Fibroblast of lung (primary cell): Measurements from ENCODE around the gene RNGTT. TPM values are rescaled to one million over a fixed set of nuclear protein-coding genes. Genes with fewer than 3 reads are reported as not detected.

Experiments
- DNase-seq, 2 donors: peaks; one replicate each; pipeline versions ENCODE4 v3.0.0 to v3.0.0-alpha.2; 2010; ENCODE audit warnings: low read depth in 2 of 2
- H2AFZ ChIP-seq: 2 replicates; pipeline ENCODE4 v1.5.1; 2012; ENCODE audit warnings: low read length, control low read depth, inconsistent platforms
- H3K27ac ChIP-seq: 2 replicates; pipeline ENCODE4 v1.5.1; 2011; ENCODE audit warnings: low read length, control low read depth; ENCODE audit not compliant: insufficient read depth
- H3K27me3 ChIP-seq: 2 replicates; pipeline ENCODE4 v1.5.1; 2011; ENCODE audit warnings: mild to moderate bottlenecking, low read length; ENCODE audit not compliant: control insufficient read depth, insufficient read depth
- H3K36me3 ChIP-seq: 2 replicates; pipeline ENCODE4 v1.5.1; 2011; ENCODE audit warnings: low read length; ENCODE audit not compliant: control insufficient read depth, insufficient read depth
- H3K4me1 ChIP-seq: 2 replicates; pipeline ENCODE4 v1.5.1; 2011; ENCODE audit warnings: low read length; ENCODE audit not compliant: control insufficient read depth, insufficient read depth; ENCODE audit errors: extremely low read depth
- H3K4me2 ChIP-seq: 2 replicates; pipeline ENCODE4 v1.5.1; 2011; ENCODE audit warnings: low read length, control low read depth; ENCODE audit not compliant: insufficient read depth; ENCODE audit errors: extremely low read depth
- H3K4me3 ChIP-seq, 4 experiments: fragments of 200-600 bp in 1 of 4; sonication (generic) in 1 of 4; replicated peaks in 1 of 4; 2 replicates each; pipeline ENCODE4 v1.5.1; 2011 to 2016; ENCODE audit warnings: low read length in 4 of 4, low read depth in 3 of 4, mild to moderate bottlenecking in 3 of 4, control low read depth in 2 of 4, inconsistent platforms in 1 of 4, mixed read lengths in 1 of 4; ENCODE audit not compliant: insufficient read depth in 1 of 4; ENCODE audit errors: control extremely low read depth in 1 of 4
- H3K79me2 ChIP-seq: 2 replicates; pipeline ENCODE4 v1.5.1; 2012; ENCODE audit warnings: mild to moderate bottlenecking, low read length, inconsistent platforms; ENCODE audit not compliant: control insufficient read depth, insufficient read depth
- H3K9ac ChIP-seq: 2 replicates; pipeline ENCODE4 v1.5.1; 2011; ENCODE audit warnings: mild to moderate bottlenecking, low read length, control low read depth; ENCODE audit not compliant: insufficient read depth
- H3K9me3 ChIP-seq: 2 replicates; pipeline ENCODE4 v1.5.1; 2012; ENCODE audit warnings: low read depth, low read length; ENCODE audit not compliant: control insufficient read depth, insufficient read depth
- H4K20me1 ChIP-seq: 2 replicates; pipeline ENCODE4 v1.5.1; 2011; ENCODE audit warnings: low read length; ENCODE audit not compliant: control insufficient read depth, insufficient read depth; ENCODE audit errors: extremely low read depth
- EZH2 ChIP-seq: IDR thresholded peaks from 2 replicates; pipeline ENCODE4 v1.5.1; 2012; ENCODE audit warnings: low read length, control low read depth, mild to moderate bottlenecking; ENCODE audit errors: missing control alignments
- polyA plus RNA-seq, 2 donors: library from polyadenylated mRNA; depleted of rRNA in 1 of 2; stranded (reverse) in 1 of 2; unstranded in 1 of 2; fragments of >200 nt; gene quantifications; 2 replicates each; pipeline ENCODE4 v1.2.1, GENCODE V29; 2011 to 2012; ENCODE audit warnings: missing spikeins in 1 of 2
- total RNA-seq: library from RNA; depleted of rRNA; stranded (reverse); fragments of >200 nt; gene quantifications from 2 replicates; pipeline ENCODE4 v1.2.1, GENCODE V29; 2014
- TF ChIP-seq, protein P1 (sequence below), 2 donors: IDR thresholded peaks in 1 of 2; conservative IDR thresholded peaks in 1 of 2; 1 replicate in 1 of 2; 2 replicates in 1 of 2; pipeline ENCODE4 v1.5.1; 2011 to 2012; ENCODE audit warnings: low read length in 2 of 2, control low read depth in 1 of 2, inconsistent platforms in 1 of 2, low read depth in 1 of 2, mild to moderate bottlenecking in 1 of 2

The RNGTT gene
- total and polyA plus RNA-seq, 2 donors (not counting 1 experiment from before 2014, with no cell fraction given) = 10.7 to 12.7 TPM

DNA sequence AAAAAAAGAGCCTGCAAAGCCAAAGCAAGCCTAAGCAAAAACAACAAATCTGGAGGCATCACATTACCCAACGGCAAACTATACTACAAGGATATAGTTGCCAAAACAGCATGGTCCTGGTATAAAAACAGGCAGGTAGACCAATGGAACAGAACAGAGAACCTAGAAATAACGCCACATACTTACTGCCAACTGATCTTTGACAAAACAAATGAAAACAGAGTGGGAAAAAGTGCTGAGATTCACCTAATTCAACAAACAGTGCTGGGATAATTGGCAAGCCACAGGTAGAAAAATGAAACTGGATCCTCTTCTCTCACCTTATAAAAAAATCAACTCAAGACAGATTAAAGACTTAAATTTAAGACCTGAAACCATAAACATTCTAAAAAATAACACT lies 291.8 kb downstream of the RNGTT start:
- Histone ChIP-seq H4K20me1 (no peaks in the 10 kb centered on the region), H3K4me2 (no peak overlapping the region), H3K27me3 (no peaks in the 10 kb centered on the region), H2AFZ (no peak overlapping the region), H3K79me2 (no peaks in the 10 kb centered on the region), H3K27ac (no peak overlapping the region), H3K36me3 (no peaks in the 10 kb centered on the region), H3K9me3 (no peaks in the 10 kb centered on the region), H3K9ac (no peak overlapping the region), H3K4me3 (no peak overlapping the region), H3K4me1 (no peaks in the 10 kb centered on the region)
- no peak for TF ChIP-seq EZH2
- TF ChIP-seq, protein P1, sequence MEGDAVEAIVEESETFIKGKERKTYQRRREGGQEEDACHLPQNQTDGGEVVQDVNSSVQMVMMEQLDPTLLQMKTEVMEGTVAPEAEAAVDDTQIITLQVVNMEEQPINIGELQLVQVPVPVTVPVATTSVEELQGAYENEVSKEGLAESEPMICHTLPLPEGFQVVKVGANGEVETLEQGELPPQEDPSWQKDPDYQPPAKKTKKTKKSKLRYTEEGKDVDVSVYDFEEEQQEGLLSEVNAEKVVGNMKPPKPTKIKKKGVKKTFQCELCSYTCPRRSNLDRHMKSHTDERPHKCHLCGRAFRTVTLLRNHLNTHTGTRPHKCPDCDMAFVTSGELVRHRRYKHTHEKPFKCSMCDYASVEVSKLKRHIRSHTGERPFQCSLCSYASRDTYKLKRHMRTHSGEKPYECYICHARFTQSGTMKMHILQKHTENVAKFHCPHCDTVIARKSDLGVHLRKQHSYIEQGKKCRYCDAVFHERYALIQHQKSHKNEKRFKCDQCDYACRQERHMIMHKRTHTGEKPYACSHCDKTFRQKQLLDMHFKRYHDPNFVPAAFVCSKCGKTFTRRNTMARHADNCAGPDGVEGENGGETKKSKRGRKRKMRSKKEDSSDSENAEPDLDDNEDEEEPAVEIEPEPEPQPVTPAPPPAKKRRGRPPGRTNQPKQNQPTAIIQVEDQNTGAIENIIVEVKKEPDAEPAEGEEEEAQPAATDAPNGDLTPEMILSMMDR (conservative IDR thresholded peaks at IDR 0.05 in 1 of 2, IDR thresholded peaks at IDR 0.05 in 1 of 2; ENCODE audit: low read depth in 1 of 2, low read length in 2 of 2) = no peak
- no peak for DNase-seq

DNA sequence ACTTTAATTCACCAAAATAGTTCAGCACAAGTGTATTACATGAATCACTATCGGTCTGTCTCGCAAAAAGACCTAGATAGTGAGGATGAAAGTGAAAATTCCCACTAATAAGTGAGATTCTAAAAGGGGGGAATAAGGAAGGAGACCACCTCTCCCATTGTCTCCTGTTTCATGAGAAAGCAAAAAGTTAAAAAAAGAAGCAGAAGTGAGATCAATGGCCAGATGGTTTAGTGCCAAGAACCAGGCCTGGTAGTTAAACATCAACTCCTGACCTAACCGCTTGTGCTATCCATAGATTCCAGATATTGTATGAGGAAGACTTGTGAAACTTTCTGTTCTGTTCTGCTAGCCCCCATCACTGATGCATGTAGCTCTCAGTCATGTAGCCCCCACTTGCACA lies 293.0 kb downstream of the RNGTT start:
- Histone ChIP-seq H3K27me3 (no peaks in the 10 kb centered on the region), H3K4me1 (no peaks in the 10 kb centered on the region), H3K4me2 (no peak overlapping the region), H3K27ac (no peak overlapping the region), H3K4me3 (no peak overlapping the region), H4K20me1 (no peaks in the 10 kb centered on the region), H3K79me2 (no peaks in the 10 kb centered on the region), H3K9ac (no peak overlapping the region), H2AFZ (no peak overlapping the region), H3K9me3 (no peaks in the 10 kb centered on the region), H3K36me3 (no peaks in the 10 kb centered on the region)
- no peak for TF ChIP-seq EZH2
- TF ChIP-seq, protein P1 (conservative IDR thresholded peaks at IDR 0.05 in 1 of 2, IDR thresholded peaks at IDR 0.05 in 1 of 2; ENCODE audit: low read depth in 1 of 2, low read length in 2 of 2) = no peak
- no peak for DNase-seq

DNA sequence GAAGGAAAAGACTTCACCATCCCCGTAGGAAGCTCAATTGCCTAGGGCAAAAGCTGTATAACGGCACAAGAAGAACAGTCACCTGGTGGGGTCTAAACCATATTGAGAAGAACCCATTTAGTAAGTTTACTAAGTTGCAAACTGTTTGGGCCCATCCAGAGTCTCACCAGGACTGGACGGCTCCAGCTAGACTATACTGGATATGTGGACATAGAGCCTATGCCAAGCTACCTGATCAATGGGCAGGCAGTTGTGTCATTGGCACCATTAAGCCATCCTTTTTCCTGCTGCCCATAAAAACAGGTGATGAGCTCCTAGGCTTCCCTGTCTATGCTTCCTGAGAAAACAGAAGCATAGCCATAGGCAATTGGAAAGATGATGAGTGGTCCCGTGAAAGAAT lies 293.9 kb downstream of the RNGTT start:
- H3K9me3 ChIP-seq = no peaks in the 10 kb centered on the region
- no peak for TF ChIP-seq EZH2
- TF ChIP-seq, protein P1 (conservative IDR thresholded peaks at IDR 0.05 in 1 of 2, IDR thresholded peaks at IDR 0.05 in 1 of 2; ENCODE audit: low read depth in 1 of 2, low read length in 2 of 2) = no peak

More for the DNA sequence above, 293.9 kb downstream of the RNGTT start:
- Histone ChIP-seq H3K27me3 (no peaks in the 10 kb centered on the region), H3K9ac (no peak overlapping the region), H4K20me1 (no peaks in the 10 kb centered on the region), H3K79me2 (no peaks in the 10 kb centered on the region), H3K36me3 (no peaks in the 10 kb centered on the region), H2AFZ (no peak overlapping the region), H3K4me3 (no peak overlapping the region), H3K27ac (no peak overlapping the region), H3K4me2 (no peak overlapping the region), H3K4me1 (no peaks in the 10 kb centered on the region)
- no peak for DNase-seq
